ENCODE results near the gene FNDC11. TPM values are rescaled to one million over a fixed set of nuclear protein-coding genes. Genes with fewer than 3 reads are reported as not detected.

The FNDC11 gene
- total RNA-seq, 1 donor from 2014 or later: 0.52 TPM

DNA sequence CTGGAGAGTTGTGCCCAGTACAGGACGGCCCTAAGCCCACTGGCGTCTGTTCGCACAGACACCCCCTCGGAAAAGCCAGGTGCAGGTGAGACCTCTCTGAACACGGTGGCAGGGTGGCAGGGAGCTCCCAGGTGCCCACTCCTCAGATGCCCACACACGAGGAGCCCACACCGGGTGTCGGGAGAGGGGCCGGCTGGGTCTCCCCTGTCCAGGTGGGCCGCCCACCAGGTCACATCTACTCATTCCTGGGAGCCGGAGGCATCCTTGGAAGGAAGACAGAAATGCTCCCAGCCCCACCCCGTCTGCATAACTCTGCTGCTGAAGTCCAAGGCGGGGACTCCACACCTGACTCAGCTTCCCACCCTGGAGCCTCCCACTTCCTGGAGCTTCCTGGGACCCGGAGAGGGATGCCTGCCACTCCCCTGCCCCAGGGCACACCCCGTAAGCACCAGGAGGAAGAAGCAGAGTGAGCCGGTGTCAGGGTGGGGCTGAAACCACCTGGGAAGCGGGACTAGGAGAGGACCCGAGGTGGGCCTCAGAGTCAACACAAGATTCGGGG is 8.9 kb upstream of the FNDC11 start:
- H3K27ac ChIP-seq (ENCODE audit: low read depth, low read length): no peak overlapping the region
- no peaks in the 10 kb centered on the region for H3K36me3 ChIP-seq (ENCODE audit: control insufficient read depth in 3 of 3, insufficient read depth in 3 of 3, low read length in 3 of 3)
- H3K27me3 ChIP-seq (ENCODE audit: control insufficient read depth in 3 of 3, insufficient read depth in 3 of 3, low read length in 3 of 3): peaks cover 34 to 61% (median 49%) of the 10 kb centered on the region in 3 donors
- H3K9me3 ChIP-seq (ENCODE audit: control insufficient read depth in 3 of 3, low read length in 3 of 3): no peaks in the 10 kb centered on the region
- no peak overlapping the region for H3K9ac ChIP-seq (ENCODE audit: low read depth in 1 of 3, low read length in 3 of 3)
- no peak overlapping the region for H3K4me3 ChIP-seq (ENCODE audit: low read length in 3 of 3)
- no peaks in the 10 kb centered on the region for H3K4me1 ChIP-seq (ENCODE audit: control insufficient read depth in 3 of 3, insufficient read depth in 3 of 3, low read length in 3 of 3)

DNA sequence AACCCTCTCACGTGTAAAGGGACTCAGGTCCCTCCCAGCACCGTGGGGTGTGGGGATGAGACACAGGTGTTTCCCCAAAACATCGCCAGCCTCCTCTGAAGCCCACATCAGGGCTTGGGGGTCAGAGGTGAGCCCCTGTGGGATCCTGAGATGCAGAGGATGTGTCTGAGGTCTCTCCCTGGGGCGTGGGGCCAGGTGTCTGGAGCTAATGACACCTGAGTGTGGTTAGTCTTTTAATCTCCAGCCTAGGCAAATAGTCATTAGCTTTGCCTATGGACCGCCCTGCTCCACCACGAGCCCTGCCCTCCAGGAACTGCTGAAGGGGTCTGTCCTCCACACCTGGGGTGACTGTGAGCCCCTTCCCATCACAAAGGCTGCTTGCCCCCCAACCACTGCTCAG is 8.1 kb upstream of the FNDC11 start:
- no peak overlapping the region for H3K27ac ChIP-seq (ENCODE audit: low read depth, low read length)

DNA sequence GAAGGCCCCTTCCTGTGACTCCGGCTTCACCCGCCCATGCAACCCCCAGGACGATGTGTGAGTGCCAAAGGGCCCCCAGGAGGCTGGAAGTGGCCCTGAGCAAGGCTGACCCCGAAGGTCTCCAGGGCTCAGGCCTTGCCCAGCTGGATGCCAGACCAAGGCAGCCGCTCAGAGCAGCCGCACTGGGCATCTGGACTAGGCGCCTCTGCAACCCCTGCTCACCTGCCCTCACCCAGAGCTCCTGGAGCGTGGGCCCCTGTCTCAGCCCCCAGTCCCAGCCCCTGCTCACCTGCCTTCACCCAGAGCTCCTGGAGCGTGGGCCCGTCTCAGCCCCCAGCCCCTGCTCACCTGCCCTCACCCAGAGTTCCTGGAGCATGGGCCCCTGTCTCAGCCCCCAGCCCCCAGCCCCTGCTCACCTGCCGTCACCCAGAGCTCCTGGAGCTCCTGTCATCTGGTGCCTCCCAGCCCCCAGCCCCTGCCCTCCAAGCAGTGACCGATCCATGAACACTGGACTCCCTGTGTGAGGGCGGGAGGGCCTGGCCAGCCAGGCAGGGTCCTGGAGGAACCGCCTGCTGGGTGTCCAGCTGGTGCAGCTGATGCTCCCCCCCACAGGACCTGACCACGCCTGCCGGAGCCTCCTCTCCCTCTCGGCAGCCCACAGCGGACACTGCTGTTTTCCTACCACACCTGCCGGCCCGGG is 7.6 kb upstream of the FNDC11 start:
- Histone ChIP-seq H3K27ac (ENCODE audit: low read depth, low read length) (no peak overlapping the region), H3K9ac (ENCODE audit: low read depth in 1 of 3, low read length in 3 of 3) (no peak overlapping the region), H3K36me3 (ENCODE audit: control insufficient read depth in 3 of 3, insufficient read depth in 3 of 3, low read length in 3 of 3) (no peaks in the 10 kb centered on the region), H3K27me3 (ENCODE audit: control insufficient read depth in 3 of 3, insufficient read depth in 3 of 3, low read length in 3 of 3) (peaks cover 44 to 65% (median 48%) of the 10 kb centered on the region in 3 donors), H3K9me3 (ENCODE audit: control insufficient read depth in 3 of 3, low read length in 3 of 3) (no peaks in the 10 kb centered on the region), H3K4me3 (ENCODE audit: low read length in 3 of 3) (no peak overlapping the region), H3K4me1 (ENCODE audit: control insufficient read depth in 3 of 3, insufficient read depth in 3 of 3, low read length in 3 of 3) (no peaks in the 10 kb centered on the region)

More for the DNA sequence above, 8.1 kb upstream of the FNDC11 start:
- Histone ChIP-seq H3K4me3 (ENCODE audit: low read length in 3 of 3) (no peak overlapping the region), H3K27me3 (ENCODE audit: control insufficient read depth in 3 of 3, insufficient read depth in 3 of 3, low read length in 3 of 3) (peaks cover 39 to 62% (median 45%) of the 10 kb centered on the region in 3 donors), H3K9me3 (ENCODE audit: control insufficient read depth in 3 of 3, low read length in 3 of 3) (no peaks in the 10 kb centered on the region), H3K4me1 (ENCODE audit: control insufficient read depth in 3 of 3, insufficient read depth in 3 of 3, low read length in 3 of 3) (no peaks in the 10 kb centered on the region), H3K9ac (ENCODE audit: low read depth in 1 of 3, low read length in 3 of 3) (no peak overlapping the region), H3K36me3 (ENCODE audit: control insufficient read depth in 3 of 3, insufficient read depth in 3 of 3, low read length in 3 of 3) (no peaks in the 10 kb centered on the region)

DNA sequence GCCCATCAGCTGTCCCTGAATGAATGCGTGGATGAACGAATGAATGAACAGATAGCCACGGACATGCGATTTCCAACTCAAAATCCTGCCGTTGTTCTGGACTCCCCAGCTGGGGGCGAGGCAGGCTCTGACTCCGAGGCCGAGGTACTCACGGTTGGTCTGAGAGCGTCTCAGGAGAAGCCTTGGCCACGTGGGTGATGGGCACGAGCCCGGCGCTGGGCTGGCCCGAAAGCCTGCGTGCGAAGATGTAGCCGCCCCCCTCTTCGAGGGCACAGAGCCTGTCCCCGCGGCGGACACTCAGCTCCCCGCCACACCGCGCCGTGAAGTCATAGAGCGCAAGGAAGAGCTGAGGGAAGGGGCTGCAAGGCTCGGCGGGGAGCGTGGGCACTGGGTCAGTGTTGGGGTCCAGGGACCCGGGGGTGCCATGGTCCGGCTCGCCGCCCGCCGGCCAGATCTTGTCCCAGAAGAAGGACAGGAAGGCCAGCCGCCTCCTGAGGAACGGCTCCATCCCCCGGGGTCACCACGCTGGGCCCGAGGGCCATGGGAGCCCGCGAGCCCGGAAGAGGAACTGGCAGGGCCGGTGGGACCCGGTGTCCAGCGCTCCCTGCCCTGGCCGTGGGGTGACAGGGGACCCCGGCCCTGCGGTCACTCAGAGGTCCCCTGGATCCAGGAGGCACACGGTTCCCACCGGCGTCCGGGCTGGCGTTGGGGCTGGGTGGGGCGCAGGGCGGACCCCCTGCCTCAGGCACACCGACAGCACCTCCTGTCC is 6.8 kb upstream of the FNDC11 start:
- Histone ChIP-seq H3K4me3 (ENCODE audit: low read length in 3 of 3) (no peak overlapping the region), H3K9me3 (ENCODE audit: control insufficient read depth in 3 of 3, low read length in 3 of 3) (no peaks in the 10 kb centered on the region), H3K4me1 (ENCODE audit: control insufficient read depth in 3 of 3, insufficient read depth in 3 of 3, low read length in 3 of 3) (no peaks in the 10 kb centered on the region), H3K36me3 (ENCODE audit: control insufficient read depth in 3 of 3, insufficient read depth in 3 of 3, low read length in 3 of 3) (no peaks in the 10 kb centered on the region), H3K9ac (ENCODE audit: low read depth in 1 of 3, low read length in 3 of 3) (no peak overlapping the region), H3K27me3 (ENCODE audit: control insufficient read depth in 3 of 3, insufficient read depth in 3 of 3, low read length in 3 of 3) (peaks cover 45 to 65% (median 51%) of the 10 kb centered on the region in 3 donors), H3K27ac (ENCODE audit: low read depth, low read length) (no peak overlapping the region)

DNA sequence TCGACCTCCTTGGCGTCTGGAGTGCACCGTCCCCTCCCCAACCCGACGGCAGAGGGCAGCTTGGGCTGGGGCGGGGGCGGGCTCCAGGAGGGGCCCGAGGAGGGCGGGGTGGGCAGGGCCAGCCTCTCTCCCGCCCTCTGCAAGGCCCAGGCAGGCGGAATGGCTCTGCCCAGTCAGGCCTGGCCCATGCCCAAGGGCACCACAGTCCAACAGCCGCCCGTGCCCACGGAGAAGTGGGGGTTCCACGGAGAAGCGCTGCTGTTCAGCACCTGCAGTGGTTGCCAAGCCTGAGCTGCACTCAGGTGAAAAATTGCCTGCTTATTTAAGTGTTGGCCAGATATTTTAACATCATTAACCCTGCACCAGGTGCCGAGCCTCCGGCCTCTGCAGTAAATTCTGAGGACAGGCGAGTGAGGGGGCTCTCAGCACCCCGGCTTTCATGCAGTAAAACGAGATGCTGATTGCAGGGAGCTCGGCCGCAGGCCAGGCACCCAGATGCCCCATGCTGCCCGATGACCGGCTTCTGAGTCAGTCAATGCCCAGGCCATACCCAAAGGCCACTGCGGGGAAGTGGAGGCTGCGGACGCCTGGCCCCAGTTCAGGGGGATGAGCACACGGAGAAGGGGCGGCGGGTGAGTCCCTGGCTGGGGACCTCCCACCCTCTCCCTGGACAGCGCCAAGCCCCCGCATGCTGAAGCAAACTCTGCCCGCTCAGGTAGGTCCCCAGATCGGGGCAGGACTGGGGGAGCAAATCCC is 6.1 kb upstream of the FNDC11 start, which contains the start of gene SRMS:
SRMS (minus strand) TSS at position 25 of the 756 bp plus-strand sequence. CDS start 286 bp downstream, outside the sequence.
- Histone ChIP-seq H3K4me3 (ENCODE audit: low read length in 3 of 3) (no peak within 1 kb of the TSS), H3K9ac (ENCODE audit: low read depth in 1 of 3, low read length in 3 of 3) (no peak within 1 kb of the TSS), H3K36me3 (ENCODE audit: control insufficient read depth in 3 of 3, insufficient read depth in 3 of 3, low read length in 3 of 3) (no peaks in the 10 kb centered on the region), H3K27me3 (ENCODE audit: control insufficient read depth in 3 of 3, insufficient read depth in 3 of 3, low read length in 3 of 3) (peaks cover 53 to 70% (median 58%) of the 10 kb centered on the region in 3 donors), H3K9me3 (ENCODE audit: control insufficient read depth in 3 of 3, low read length in 3 of 3) (no peaks in the 10 kb centered on the region), H3K4me1 (ENCODE audit: control insufficient read depth in 3 of 3, insufficient read depth in 3 of 3, low read length in 3 of 3) (no peaks in the 10 kb centered on the region), H3K27ac (ENCODE audit: low read depth, low read length) (no peak within 1 kb of the TSS)

DNA sequence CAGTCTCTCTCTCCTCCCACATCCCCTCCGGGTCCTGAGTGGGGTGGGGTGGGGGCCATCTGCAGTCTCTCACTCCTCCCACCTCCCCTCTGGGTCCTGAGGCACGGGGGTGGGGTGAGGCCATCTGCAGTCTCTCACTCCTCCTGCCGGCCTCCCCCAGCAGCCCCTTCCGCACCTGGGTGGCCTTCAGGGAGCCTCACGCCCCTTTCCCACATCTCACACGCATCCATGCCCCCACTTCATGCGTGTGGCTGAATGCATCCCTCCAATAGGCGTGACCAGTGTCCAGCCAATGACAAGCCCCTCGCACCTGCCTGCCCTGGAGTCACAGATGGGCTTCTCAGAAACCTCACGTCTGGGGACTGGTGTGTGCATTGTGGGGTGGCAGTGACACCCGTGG is 5.4 kb upstream of the FNDC11 start:
- Histone ChIP-seq H3K9me3 (ENCODE audit: control insufficient read depth in 3 of 3, low read length in 3 of 3) (no peaks in the 10 kb centered on the region), H3K9ac (ENCODE audit: low read depth in 1 of 3, low read length in 3 of 3) (no peak overlapping the region), H3K4me1 (ENCODE audit: control insufficient read depth in 3 of 3, insufficient read depth in 3 of 3, low read length in 3 of 3) (no peaks in the 10 kb centered on the region), H3K27me3 (ENCODE audit: control insufficient read depth in 3 of 3, insufficient read depth in 3 of 3, low read length in 3 of 3) (peaks cover 56 to 68% (median 62%) of the 10 kb centered on the region in 3 donors), H3K27ac (ENCODE audit: low read depth, low read length) (no peak overlapping the region), H3K4me3 (ENCODE audit: low read length in 3 of 3) (no peak overlapping the region), H3K36me3 (ENCODE audit: control insufficient read depth in 3 of 3, insufficient read depth in 3 of 3, low read length in 3 of 3) (no peaks in the 10 kb centered on the region)

DNA sequence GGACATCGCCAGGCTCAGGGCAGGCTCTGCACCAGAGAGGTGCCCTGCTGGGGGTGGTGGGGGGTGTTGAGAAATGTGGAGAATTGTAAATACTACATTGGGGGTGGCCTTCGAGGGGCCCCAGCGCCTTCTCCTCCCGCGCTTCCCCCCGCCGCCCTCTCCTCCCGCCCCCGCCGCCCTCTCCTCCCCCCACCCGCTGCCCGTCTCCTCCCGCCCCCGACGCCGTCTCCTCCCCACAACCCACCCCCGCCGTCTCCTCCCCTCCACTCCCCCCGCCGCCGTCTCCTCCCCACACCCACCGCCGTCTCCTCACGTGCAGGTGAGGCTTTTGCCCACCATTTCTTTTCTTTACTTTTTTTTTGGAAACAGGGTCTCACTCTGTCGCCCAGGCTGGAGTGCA is 4.9 kb upstream of the FNDC11 start:
- no peak overlapping the region for H3K4me3 ChIP-seq (ENCODE audit: low read length in 3 of 3)
- no peak overlapping the region for H3K27ac ChIP-seq (ENCODE audit: low read depth, low read length)
- H3K36me3 ChIP-seq (ENCODE audit: control insufficient read depth in 3 of 3, insufficient read depth in 3 of 3, low read length in 3 of 3): no peaks in the 10 kb centered on the region
- peaks cover 56 to 66% (median 62%) of the 10 kb centered on the region in 3 donors for H3K27me3 ChIP-seq (ENCODE audit: control insufficient read depth in 3 of 3, insufficient read depth in 3 of 3, low read length in 3 of 3)
- no peak overlapping the region for H3K9ac ChIP-seq (ENCODE audit: low read depth in 1 of 3, low read length in 3 of 3)
- H3K4me1 ChIP-seq (ENCODE audit: control insufficient read depth in 3 of 3, insufficient read depth in 3 of 3, low read length in 3 of 3): no peaks in the 10 kb centered on the region
- no peaks in the 10 kb centered on the region for H3K9me3 ChIP-seq (ENCODE audit: control insufficient read depth in 3 of 3, low read length in 3 of 3)

DNA sequence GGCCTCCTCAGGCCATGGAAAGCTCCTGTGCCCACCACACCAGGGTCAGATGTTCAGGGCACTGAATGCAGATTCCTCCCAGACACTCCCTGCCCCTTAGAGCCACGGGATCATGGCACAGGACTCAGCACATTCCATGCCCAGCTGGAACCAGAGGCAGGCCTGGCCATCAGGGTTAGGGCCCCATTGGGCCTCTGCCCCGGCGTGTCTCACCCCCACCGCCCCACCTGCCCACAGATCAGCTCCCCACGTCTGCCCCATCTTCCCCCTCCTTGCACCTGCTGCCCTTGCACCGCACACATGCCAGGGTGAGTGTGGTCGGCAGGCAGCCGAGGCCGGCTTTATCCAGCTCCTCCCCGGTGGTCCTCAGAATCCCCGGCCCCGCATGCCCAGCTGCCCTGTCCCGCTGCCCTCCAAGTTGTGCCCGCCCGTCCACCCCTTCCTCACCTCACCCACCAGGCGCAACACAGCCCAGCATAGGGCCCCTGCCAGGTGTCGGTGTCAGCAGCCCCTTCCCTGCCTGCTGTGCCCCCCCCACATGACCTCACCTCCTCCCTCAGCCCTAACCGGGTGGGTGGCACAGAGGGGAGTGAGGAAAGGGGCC is 4.2 kb upstream of the FNDC11 start:
- Histone ChIP-seq H3K36me3 (ENCODE audit: control insufficient read depth in 3 of 3, insufficient read depth in 3 of 3, low read length in 3 of 3) (no peaks in the 10 kb centered on the region), H3K27ac (ENCODE audit: low read depth, low read length) (no peak overlapping the region), H3K9me3 (ENCODE audit: control insufficient read depth in 3 of 3, low read length in 3 of 3) (no peaks in the 10 kb centered on the region), H3K4me3 (ENCODE audit: low read length in 3 of 3) (no peak overlapping the region), H3K9ac (ENCODE audit: low read depth in 1 of 3, low read length in 3 of 3) (no peak overlapping the region), H3K4me1 (ENCODE audit: control insufficient read depth in 3 of 3, insufficient read depth in 3 of 3, low read length in 3 of 3) (no peaks in the 10 kb centered on the region), H3K27me3 (ENCODE audit: control insufficient read depth in 3 of 3, insufficient read depth in 3 of 3, low read length in 3 of 3) (peaks cover 62 to 63% (median 62%) of the 10 kb centered on the region in 3 donors)

DNA sequence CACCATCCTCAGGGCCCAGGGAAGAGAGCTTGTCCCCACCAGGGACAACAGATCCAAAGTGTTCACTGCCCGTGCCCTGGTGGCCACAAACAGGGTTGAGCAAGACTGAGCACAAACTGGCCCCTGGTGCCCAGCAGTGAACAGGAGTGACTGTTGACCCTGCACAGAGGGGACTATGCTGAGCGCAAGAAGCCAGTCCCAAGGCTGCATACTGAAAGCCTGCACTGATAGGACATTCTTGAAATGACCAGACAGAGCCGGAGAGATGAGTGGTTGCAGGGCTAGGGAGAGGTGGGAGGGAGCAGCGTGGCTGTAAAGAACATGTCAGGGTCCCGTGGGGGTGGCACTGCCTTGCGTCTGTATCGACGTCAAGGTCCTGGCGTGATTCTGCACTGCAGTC is 2.9 kb upstream of the FNDC11 start:
- no peaks in the 10 kb centered on the region for H3K36me3 ChIP-seq (ENCODE audit: control insufficient read depth in 3 of 3, insufficient read depth in 3 of 3, low read length in 3 of 3)
- H3K27me3 ChIP-seq (ENCODE audit: control insufficient read depth in 3 of 3, insufficient read depth in 3 of 3, low read length in 3 of 3): peaks cover 53 to 60% (median 56%) of the 10 kb centered on the region in 3 donors
- no peak overlapping the region for H3K27ac ChIP-seq (ENCODE audit: low read depth, low read length)
- H3K9ac ChIP-seq (ENCODE audit: low read depth in 1 of 3, low read length in 3 of 3): no peak overlapping the region
- H3K4me3 ChIP-seq (ENCODE audit: low read length in 3 of 3): no peak overlapping the region
- H3K9me3 ChIP-seq (ENCODE audit: control insufficient read depth in 3 of 3, low read length in 3 of 3): no peaks in the 10 kb centered on the region
- H3K4me1 ChIP-seq (ENCODE audit: control insufficient read depth in 3 of 3, insufficient read depth in 3 of 3, low read length in 3 of 3): no peaks in the 10 kb centered on the region
